HL-60 (cell line): ENCODE data around the gene PADI6.

Experiments used
- DNase-seq, 2 experiments: peaks; one replicate each; pipeline ENCODE4 v3.0.0-alpha.2; 2010 to 2020; ENCODE audit warnings: low read depth in 1 of 2, low spot score in 1 of 2
- H3K27ac ChIP-seq: fragments of 250-450 bp; sonication (Bioruptor Pico); replicated peaks from 2 replicates; pipeline ENCODE4 v1.5.1; 2020; ENCODE audit warnings: mild to moderate bottlenecking, moderate library complexity
- H3K27me3 ChIP-seq: fragments of 250-450 bp; sonication (Bioruptor Pico); 2 replicates; pipeline ENCODE4 v1.5.1; 2021; ENCODE audit warnings: mild to moderate bottlenecking, moderate library complexity; ENCODE audit not compliant: insufficient read depth, poor library complexity, severe bottlenecking
- H3K4me3 ChIP-seq: replicated peaks from 2 replicates; pipeline ENCODE4 v1.5.1; 2011; ENCODE audit warnings: mild to moderate bottlenecking, control low read depth, low read length; ENCODE audit not compliant: insufficient read depth
- CTCF ChIP-seq: IDR thresholded peaks from one replicate; pipeline ENCODE4 v1.5.1; 2011; ENCODE audit warnings: low read length, control low read depth, inconsistent platforms; ENCODE audit not compliant: insufficient read depth
- GABPA ChIP-seq: IDR thresholded peaks from 2 replicates; pipeline ENCODE4 v1.6.1; 2012; ENCODE audit warnings: low read depth
- POLR2AphosphoS5 ChIP-seq: IDR thresholded peaks from 2 replicates; pipeline ENCODE4 v1.6.1; 2012; ENCODE audit warnings: low read depth
- REST ChIP-seq: IDR thresholded peaks from 2 replicates; pipeline ENCODE4 v1.6.1; 2012; ENCODE audit warnings: low read depth; ENCODE audit not compliant: insufficient replicate concordance
- SPI1 ChIP-seq: IDR thresholded peaks from 2 replicates; pipeline ENCODE4 v1.6.1; 2012; ENCODE audit warnings: low read depth, mild to moderate bottlenecking, borderline replicate concordance

The PADI6 gene

GRCh38 chr1:17438318-17439249 is 66.6 kb downstream of the PADI6 start:
- TF ChIP-seq REST (peak; percentile 21), CTCF (no peak), SPI1 (peak; percentile 84), POLR2AphosphoS5 (peak; percentile 55; the same call in 1 of the 2 replicates), GABPA (no peak)
- peak overlapping the region; percentile 97 for H3K27ac ChIP-seq
- peak overlapping the region; percentile 74 for H3K4me3 ChIP-seq
- DNase-seq, result peak in 1 of 2 experiments; percentile 79
- no peaks in the 10 kb centered on the region for H3K27me3 ChIP-seq

GRCh38 chr1:17439250-17440073 is 67.5 kb downstream of the PADI6 start, which contains the start of gene RCC2:
TSS of gene RCC2 (minus strand) at chr1:17439677. CDS start at chr1:17438514, 1,163 bp downstream.
- TF ChIP-seq REST (no peak), CTCF (no peak), GABPA (no peak), POLR2AphosphoS5 (no peak; the same call in 1 of the 2 replicates), SPI1 (no peak)
- DNase-seq, result peak in 1 of 2 experiments; percentile 60
- H3K4me3 ChIP-seq, result peak within 1 kb of the TSS; percentile 74
- no peaks in the 10 kb centered on the region for H3K27me3 ChIP-seq
- peak within 1 kb of the TSS; percentile 97 for H3K27ac ChIP-seq

GRCh38 chr1:17440074-17440826 is 68.3 kb downstream of the PADI6 start:
- Histone ChIP-seq H3K27ac (peak overlapping the region; percentile 53), H3K4me3 (peak overlapping the region; percentile 38), H3K27me3 (no peaks in the 10 kb centered on the region)
- TF ChIP-seq CTCF, result no peak
- no peak for DNase-seq
